HG03064 (cell line): ENCODE measurements around the gene TTC22.

Experiments used
- ATAC-seq: cut with Tn5 transposase; IDR thresholded peaks from one replicate; pipeline ENCODE4 v1.9.1; 2021; ENCODE audit warnings: low read depth; ENCODE audit not compliant: unreplicated experiment

Gene TTC22

GRCh38 chr1:54835131-54835898 lies 34.2 kb upstream of the TTC22 start:
- no peak for ATAC-seq

GRCh38 chr1:54834007-54834541 lies 33.0 kb upstream of the TTC22 start:
- ATAC-seq, result no peak

GRCh38 chr1:54833121-54833520 lies 32.0 kb upstream of the TTC22 start:
- no peak for ATAC-seq

- no peak for ATAC-seq
These were observed 25.2 kb upstream of the TTC22 start for GRCh38 chr1:54826226-54826816.

- ATAC-seq, result no peak
These were observed 24.6 kb upstream of the TTC22 start for GRCh38 chr1:54825696-54826095.

- no peak for ATAC-seq
These were observed 22.5 kb upstream of the TTC22 start for GRCh38 chr1:54823670-54824069.

GRCh38 chr1:54819733-54820132 lies 18.6 kb upstream of the TTC22 start:
- no peak for ATAC-seq

- ATAC-seq, result no peak
These were observed 18.0 kb upstream of the TTC22 start for GRCh38 chr1:54819195-54819536.

GRCh38 chr1:54818461-54819194 lies 17.5 kb upstream of the TTC22 start:
- ATAC-seq, result no peak

GRCh38 chr1:54816951-54817350 lies 15.8 kb upstream of the TTC22 start:
- ATAC-seq, result no peak

- ATAC-seq, result no peak
These were observed 15.0 kb upstream of the TTC22 start for GRCh38 chr1:54816130-54816529.

- ATAC-seq, result no peak
These were observed 14.2 kb upstream of the TTC22 start for GRCh38 chr1:54815086-54815876.

GRCh38 chr1:54814571-54814970 lies 13.4 kb upstream of the TTC22 start:
- ATAC-seq, result no peak

GRCh38 chr1:54814126-54814498 lies 13.0 kb upstream of the TTC22 start:
- ATAC-seq, result no peak

- no peak for ATAC-seq
These were observed 12.5 kb upstream of the TTC22 start for GRCh38 chr1:54813485-54814125.

GRCh38 chr1:54812801-54813484 lies 11.8 kb upstream of the TTC22 start:
- no peak for ATAC-seq

GRCh38 chr1:54811739-54812655 lies 10.9 kb upstream of the TTC22 start:
- no peak for ATAC-seq

GRCh38 chr1:54811066-54811465 lies 9.9 kb upstream of the TTC22 start:
- ATAC-seq, result no peak
